Stimulated activated CD4-positive, alpha-beta T cell treated with anti-CD3 and anti-CD28 coated beads, TNF-alpha, amount 100 ng/mL, for 1 hour (primary cell): Measurements from ENCODE around the gene DGCR8.

Source experiments
- DNase-seq, 3 donors: peaks; one replicate each; pipeline ENCODE4 v3.0.0-alpha.2; 2020; ENCODE audit warnings: low read depth in 3 of 3, low spot score in 1 of 3

Gene DGCR8

DNA sequence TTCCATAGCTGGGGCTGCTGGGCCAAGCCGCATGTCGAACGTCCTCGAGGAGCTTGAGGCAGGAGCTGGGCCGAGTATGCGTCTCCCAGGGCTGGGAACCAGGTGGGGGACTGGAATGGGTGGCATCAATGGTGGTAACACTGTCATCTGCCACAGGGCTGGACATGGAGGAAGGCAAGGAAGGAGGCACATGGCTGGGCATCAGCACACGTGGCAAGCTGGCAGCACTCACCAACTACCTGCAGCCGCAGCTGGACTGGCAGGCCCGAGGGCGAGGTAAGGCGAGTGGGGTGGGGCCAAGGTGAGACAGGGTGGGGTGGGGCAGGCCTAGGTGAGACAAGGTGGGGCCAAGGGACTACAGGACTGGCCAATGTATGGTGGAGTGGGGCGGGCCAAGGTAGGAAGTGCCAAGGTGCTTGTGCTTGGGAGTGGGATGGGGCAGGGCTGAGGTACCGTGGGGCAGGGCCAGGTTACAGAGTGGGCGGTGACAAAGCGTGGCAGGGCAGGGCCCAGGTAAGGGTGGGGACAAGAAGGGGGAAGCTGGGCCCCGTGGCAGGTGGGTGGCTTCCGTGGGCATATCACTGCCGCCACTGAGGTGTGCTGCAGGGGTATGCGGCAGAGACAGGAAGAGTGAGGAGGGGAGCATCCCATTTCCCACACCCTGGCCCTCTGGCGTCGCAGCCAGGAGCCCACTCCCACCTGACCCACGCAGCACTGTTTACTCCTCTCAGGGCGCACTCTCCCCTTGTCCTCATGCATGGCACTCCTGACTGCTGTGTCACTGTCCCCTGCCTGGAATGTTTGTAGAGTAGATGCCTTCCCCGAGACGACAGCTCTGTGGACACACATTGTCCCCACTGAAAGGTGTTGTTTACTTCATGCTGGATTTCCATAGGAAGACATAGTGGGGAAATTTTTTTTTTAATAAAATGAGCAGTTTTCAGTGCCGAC, 27.5 kb upstream of the DGCR8 start:
- DNase-seq, result no peak

DNA sequence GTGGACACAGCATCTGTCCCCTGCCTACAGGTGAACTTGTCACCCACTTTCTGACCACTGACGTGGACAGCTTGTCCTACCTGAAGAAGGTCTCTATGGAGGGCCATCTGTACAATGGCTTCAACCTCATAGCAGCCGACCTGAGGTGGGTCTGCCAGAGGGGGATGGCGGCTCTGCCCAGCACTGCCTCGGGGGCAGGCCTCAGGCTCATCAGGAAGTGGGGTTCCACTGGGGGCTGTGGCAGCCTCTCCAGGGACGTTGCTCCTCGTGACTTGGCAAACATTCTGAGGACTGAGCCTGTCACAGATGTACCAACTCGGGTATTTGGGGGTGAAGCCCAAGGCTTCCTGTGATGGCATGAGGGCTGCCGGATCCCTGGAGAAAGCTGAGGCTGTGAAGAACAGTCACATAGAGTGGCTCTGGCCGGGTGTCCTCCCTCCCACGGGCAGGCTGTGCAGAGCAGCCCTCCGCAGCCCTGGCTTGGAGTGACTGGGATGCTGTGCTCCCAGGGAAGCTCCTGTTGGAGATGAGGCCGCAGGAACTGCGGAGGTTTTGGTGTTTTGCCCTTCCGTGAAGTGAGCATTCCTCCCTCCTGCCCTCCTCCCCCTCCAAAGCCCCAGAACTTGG, 26.5 kb upstream of the DGCR8 start:
- DNase-seq, result no peak

DNA sequence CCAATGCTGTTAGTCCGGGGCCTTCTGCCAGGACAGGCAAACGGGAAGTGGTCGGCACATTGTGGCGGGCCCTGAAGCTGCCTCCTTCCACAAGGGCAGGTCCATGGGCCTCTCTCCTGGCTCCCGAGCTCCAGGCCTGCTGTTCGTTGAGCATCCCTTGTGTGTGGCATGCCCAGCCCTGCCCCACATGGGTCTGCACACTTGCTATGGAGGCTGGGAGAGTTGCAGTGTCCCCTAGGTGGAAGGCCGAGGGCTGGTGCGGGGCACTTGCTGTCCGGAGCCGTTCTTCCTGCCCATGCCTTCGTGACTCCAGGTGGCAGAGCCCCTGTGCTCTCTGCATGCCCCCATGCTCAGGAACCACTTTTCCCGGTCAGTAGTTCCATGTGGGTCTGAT, 26.0 kb upstream of the DGCR8 start:
- no peak for DNase-seq

DNA sequence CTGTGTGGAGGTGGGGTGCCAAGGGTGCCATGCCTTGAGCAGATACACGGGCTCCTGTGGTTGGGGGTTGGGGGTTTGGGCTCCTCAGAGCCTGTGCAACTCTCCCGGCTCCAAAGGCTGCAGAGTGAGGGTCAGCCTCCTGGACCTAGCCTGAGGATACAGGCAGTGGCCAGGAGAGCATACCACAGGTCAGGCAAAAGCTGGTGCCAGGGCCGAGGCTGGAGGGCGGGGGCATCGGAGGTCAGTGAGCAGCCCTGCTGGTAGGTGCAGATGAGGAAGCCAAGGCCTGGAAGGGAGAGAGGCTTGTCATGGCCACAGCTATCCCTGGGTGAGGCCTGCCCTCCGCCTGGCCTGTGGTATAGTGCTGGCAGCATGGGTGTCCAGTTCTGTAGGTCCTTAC, 25.6 kb upstream of the DGCR8 start:
- DNase-seq, result no peak

DNA sequence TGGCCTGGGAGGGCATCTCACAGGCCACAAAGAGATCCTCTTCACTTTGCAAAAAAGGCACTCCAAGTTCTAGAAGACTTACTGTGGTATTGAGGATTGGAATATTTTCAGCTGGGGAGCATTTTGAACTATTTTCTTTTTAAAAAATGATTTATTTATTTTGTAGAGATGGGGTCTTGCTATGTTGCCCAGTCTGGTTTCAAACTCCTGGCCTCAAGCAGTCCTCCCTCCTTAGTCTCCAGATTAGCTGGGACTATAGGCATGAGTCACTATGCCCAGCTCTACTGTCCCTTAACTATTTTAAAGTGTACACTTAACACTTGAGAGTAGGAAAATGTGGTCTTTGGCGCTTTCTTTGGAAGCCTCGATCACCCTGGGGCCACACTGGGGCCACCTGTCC, 24.9 kb upstream of the DGCR8 start:
- no peak for DNase-seq

DNA sequence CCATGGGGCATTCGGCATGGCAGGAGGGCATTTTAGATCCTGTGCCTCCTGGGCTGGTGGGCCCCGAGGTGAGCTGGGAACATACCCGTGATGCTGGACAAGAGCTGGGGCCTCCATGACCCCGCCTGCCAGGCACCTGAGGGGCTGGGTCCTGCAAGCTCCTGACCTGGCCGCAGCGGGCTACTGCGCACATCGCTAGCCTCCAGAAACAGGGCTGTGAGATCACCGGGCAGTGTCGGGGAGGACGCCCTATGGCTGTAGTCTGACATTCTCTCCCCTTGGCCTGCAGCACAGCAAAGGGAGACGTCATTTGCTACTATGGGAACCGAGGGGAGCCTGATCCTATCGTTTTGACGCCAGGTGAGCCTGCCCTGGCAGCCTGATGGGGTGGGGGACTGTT, 24.4 kb upstream of the DGCR8 start:
- no peak for DNase-seq

DNA sequence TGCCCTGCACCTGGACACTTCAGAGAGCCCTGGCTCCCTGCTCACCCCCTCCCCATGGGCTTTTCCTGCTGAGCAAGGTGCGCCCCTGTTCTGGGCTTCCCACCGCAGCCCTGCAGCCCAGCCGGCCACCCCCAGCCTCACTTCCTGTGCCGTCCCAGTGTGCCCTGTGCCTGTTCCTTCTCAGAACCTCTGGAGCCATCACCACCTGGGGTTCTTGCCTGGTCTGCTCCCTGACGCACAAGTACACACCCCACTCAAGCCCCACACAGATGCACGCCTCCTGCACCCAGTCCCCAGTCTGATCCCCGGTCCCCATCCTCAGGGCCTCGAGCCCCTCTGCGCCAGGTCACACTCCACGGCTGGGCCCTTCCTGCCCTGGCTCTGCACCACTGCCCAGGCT, 23.9 kb upstream of the DGCR8 start:
- no peak for DNase-seq

DNA sequence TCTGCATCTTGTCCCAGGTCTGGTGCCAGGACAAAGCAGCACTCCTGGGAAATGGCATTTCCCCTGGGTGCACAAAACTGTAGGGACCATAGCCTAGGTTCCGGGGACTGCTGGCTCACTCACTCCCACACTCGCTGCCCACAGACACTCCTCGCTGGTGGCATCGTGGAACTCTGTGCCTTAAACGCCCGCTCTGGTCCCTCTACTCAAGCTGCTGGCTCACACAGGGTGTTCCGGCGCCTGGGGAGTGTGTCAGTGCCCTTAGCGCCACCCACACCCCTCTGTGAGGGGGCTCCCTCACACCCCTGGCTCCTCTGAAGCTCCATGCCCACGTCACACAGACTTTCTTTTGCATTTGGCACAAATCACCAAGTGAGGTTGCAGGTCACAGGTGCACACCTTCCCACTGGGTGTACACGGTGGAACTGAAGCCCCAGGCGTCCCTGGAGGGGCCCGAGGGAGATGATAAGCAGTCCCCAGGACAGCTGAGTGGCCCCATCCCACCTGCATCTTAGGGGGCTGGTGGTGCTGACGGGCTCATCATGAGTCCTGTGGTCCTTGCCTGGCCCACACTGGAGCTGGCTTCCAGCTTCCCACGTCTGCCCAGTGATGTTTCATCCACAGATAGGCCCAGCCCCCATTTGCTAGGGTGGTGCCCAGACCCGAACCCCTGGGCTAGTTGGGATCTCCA, 23.2 kb upstream of the DGCR8 start:
- DNase-seq, result no peak

DNA sequence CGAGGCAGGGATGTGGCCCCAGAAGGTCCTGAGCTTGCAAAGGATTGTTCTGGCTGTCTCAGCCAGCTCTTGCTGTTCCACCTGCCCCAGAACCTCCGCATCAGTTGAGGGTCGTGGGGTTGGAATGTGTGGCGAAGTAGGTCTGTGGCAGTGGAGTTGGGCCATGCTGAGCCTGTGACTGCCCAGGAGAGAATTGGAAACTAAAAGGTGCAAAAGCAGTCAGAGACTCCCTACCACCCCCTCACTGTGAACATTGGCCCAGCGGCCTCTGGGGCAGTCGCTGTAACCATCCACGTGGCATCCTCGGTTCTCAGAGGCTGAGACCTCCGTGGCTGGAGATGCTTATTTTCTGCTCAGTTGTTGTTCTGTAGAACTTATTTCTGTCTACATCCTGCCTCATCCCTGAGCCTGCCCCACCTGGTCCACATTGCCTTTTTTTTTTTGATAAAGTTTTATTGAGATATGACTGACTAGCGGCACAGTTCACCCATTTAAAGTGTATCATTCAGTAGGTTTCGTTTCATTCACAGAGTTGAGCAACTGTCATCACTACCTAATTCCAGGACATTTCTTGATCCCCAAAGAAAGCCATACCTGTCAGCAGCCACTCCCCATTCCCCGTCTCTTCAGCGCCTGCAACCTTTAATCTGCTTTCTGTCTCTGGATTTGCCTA, 22.3 kb upstream of the DGCR8 start:
- no peak for DNase-seq

DNA sequence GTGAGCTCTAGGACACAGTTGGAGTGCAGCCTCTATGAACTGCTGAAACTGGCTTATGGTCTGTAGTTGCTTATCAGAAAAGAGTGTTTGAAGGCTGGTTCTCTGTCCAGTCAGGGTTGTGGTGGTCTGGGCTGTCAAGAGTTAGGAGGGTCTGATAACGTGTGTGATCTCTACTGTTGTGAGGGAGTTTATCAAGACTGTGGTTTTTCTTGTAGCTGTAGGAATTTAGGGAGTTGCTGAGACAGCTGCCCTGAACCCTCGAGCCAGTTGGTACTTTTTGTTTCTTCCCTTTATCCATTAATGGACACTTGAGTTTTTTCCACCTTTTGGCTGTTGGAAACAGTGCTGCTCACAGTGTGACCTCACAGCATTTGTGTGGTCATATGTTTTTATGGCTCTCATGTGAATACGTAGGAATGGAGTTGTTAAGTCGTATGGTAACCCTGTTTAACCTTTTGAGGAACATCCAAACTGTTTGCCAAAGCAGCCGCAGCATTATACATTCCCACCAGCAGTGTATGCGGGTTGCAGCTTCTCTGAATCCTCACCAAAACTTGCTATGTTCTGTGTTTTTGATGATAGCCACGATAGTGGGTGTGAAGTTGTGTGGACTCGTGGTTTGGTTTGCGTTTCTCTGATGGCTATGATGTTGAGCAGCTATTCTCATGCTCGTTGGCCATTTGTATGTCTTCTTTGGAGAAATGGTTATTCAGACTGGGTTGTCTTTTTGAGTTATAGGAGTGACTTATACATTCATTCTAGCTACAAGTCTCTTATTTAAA, 20.9 kb upstream of the DGCR8 start:
- no peak for DNase-seq

DNA sequence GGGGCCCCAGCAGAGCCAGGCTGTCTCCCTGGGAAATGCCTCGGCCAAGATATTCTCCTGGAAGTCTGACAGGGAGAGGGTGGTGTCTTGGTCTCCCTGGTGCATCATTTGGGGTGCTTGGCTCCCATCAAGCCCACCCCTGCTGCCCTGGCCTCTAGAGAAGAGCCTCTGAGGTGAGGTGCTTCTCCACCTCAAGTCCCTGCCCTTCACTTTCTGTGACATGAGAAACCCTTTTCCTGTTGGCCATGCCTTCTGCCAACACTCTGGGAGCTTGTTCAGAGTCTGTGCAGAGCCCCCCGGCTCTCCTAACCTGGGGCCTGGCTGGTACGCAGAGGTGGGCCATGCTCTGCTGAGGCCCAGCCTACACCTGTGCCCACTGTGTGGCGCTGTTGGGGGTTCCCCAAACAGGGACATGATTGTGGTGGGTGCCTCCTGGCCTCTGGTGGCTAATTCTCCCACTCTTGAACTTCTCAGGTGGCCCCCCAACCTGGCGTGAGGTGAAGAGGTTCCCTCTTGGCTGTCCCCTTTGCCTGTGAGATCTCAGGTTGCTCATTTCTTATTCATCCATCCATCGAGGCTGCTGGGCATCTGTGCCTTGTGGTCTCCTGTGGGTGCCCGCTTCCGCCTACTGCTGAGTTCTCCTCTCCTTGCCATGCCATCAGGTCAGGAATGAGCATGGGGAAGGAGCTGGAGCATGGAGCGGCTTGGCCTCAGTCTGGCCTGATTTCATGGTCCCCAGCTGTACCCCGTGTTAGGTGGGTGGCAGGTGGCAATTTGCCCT, 19.2 kb upstream of the DGCR8 start:
- DNase-seq, result no peak

DNA sequence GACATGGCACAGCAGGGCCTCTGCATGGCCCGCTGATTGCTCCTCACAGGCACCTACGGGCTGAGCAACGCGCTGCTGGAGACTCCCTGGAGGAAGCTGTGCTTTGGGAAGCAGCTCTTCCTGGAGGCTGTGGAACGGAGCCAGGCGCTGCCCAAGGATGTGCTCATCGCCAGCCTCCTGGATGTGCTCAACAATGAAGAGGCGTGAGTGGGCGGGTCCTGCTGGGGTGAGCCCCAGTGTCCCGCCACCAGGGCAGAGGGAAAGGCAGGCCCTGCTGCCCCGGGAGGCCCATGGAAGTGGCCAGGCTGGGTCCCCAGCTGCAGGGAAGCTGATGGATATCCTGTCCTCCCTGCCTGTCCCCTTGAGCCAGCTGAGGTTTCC, 18.6 kb upstream of the DGCR8 start:
- DNase-seq, result no peak

DNA sequence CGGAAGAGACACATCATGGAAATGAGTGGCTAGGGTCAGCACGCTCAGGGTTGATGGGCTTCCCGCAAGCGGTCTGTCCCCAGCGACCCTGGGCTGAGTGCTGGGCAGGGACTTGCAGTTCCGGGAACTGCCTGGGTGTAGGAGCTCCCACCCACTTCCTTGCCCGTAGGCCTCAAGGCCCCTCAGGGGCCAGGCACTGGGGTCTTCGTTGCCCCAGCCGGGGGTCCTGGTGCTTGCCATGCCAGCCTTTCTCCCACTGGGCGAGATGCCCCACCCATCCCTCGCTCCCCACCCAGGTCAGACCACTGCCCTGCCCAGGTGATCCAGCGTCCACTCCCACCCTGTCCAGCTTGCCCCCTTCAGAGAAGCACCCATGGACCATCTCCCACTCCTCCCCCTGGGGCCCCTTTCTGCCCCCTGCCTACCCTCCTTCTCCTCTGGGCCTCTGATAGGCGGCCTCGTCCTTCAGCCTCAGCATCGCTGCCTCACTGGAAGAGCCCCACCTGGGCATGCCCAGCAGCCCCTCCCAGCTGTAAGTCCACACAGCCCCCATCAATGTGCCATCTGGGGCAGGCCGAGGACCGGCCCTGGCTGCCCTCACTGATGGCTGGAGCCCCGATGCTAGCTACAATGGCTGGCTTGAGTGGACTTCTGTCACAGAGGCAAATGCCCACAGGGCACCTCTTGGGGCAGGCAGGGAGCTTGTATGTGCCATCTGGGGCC, 17.8 kb upstream of the DGCR8 start:
- no peak for DNase-seq

DNA sequence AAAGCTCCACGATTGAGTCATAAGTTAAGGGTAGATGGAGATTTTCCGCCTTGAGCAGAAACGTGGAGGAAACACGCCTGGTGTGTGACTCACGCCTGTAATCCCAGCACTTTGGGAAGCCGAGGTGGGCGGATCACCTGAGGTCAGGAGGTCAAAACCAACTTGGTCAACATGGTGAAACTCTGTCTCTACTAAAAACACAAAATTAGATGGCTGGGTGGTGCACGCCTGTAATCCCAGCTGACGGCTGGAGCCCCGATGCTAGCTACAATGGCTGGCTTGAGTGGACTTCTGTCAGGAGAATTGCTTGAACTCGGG, 17.3 kb upstream of the DGCR8 start:
- DNase-seq, result no peak

DNA sequence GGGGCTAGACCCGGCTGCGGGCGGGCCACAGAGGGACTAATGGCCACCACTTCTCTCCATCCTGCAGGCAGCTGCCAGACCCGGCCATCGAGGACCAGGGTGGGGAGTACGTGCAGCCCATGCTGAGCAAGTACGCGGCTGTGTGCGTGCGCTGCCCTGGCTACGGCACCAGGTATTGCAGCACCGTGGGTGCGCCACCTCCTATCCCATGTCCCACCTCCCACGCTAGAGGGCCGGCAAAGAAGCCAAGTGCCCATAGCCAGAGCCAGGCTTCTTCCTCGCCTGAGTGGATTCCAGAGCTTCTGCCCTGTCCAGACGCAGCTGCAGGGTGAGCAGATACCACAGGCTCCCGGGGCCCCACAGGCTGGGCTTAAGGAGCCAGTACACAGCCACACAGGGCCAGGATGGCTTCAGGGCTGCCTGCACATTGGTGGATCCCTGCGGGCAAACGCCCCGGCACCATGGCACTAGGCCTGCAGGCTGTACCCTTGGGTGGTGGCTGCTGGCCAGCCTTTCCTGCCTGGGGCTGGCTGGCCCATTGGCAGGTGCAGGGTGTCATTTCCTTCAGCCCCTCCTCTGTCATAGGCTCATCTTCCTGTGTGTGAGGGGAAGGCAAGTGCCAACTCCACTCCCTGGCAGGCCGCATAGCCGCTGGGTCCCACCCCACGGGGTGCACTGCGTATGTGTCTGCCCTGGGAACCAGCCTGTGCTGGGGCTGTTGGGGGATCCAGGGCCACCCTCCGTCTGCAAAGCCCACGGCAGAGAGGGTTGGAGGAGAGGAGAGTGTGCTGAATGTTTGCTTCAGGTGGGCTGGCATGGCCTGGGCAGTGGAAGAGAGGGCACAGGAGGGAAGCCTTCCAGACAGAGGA, 16.5 kb upstream of the DGCR8 start:
- no peak for DNase-seq

DNA sequence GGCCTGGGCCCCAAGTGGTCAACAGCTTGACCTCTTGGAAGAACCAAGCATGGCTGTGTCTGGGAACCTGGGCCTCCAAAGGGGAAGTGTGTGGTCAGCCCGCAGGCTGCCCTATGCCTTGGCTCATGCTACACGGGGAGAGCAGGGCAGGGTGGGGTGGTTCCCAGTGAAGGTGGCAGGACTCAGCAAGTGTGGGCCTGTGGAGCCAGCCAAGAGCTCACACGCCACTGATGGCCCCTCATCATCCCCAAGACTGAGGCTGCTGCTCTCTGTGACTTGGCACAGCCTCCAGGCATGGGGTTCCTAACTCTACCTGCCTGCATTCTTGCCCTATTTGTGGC, 15.9 kb upstream of the DGCR8 start:
- DNase-seq, result no peak

DNA sequence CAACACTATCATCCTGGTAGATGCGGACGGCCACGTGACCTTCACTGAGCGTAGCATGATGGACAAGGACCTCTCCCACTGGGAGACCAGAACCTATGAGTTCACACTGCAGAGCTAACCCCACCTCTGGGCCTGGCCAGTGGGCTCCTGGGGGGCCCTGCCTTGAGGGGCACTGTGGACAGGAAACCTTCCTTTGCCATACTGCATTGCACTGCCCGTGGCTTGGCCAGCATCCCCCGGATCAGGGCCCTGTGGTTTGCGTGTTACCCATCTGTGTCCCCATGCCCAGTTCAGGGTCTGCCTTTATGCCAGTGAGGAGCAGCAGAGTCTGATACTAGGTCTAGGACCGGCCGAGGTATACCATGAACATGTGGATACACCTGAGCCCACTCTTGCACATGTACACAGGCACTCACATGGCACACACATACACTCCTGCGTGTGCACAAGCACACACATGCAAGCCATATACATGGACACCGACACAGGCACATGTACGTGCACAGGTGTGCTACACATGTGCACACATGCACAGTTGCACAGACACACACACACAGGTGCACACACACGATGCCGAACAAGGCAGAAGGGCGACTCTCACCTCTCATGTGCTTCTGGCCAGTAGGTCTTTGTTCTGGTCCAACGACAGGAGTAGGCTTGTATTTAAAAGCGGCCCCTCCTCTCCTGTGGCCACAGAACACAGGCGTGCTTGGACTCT, 15.3 kb upstream of the DGCR8 start:
- DNase-seq, result no peak
